ENCODE results near the gene PKDCC. TPM values are rescaled to one million over a fixed set of nuclear protein-coding genes. Genes with fewer than 3 reads are reported as not detected.

Gene PKDCC
- total and polyA plus RNA-seq, 2 of the 13 experiments (the other 11 are each of a cell fraction or from before 2014, with no cell fraction given): 52.6 to 58.8 TPM

GRCh38 chr2:42053791-42054701, 6.2 kb downstream of the PKDCC start (continued):
- TF ChIP-seq NCOA5 (CRISPR knock-in tag; IDR thresholded peaks at IDR 0.05) (no peak), ZNF83 (CRISPR knock-in tag; IDR thresholded peaks at IDR 0.05; ENCODE audit: borderline replicate concordance) (0 out of 2 replicates have a peak, but pooled peaks have one; percentile 41), ZNF136 (CRISPR knock-in tag; IDR thresholded peaks at IDR 0.05; ENCODE audit: low read depth) (no peak), DDIT3 (CRISPR knock-in tag; IDR thresholded peaks at IDR 0.05) (no peak)

DNA sequence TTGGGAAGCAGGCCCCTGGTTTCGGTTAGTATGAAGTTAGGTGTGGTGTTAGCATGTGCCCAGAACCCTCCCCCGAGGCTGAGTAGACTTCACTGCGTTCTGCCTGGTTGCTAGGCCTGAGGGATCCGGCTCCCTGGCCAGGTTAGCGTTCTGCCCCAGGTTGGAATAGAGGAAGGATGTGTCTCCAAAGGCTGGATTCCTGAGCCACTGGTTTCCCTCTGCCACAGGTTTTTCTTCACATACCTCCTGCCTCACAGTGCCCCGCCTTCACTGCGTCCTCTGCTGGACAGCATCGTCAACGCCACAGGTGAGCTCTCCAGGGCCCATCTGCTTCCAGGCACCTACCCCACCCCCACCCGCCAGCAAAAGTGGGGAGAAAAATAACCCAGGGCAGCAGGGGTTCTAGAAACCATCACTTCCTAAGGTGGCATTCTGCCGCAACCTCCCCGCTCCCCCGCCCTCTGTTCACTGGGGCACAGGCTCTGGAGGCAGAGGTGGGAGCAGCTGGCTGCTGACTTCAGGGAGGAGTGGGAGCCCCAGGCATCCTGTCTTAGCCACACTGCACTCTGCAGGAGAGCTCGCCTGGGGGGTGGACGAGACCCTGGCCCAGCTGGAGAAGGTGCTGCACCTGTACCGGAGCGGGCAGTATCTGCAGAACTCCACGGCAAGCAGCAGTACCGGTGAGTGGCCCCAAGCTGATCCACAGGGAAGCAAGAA, 7.1 kb downstream of the PKDCC start:
- peak overlapping the region; percentile 68 for H3K4me2 ChIP-seq (ENCODE audit: low read depth, low read length)
- DNase-seq (ENCODE audit: low spot score): peak; percentile 68
- H3K79me2 ChIP-seq (ENCODE audit: insufficient read depth, low read length): peaks cover 20% of the 10 kb centered on the region
- H3K27ac ChIP-seq (ENCODE audit: extremely low read length, insufficient read depth, low read length): peak overlapping the region; percentile 72
- ChIA-PET CTCF (ENCODE audit: low intra/inter-chr PET ratio, low total read pairs) (interaction anchor here (1.1 to 1.4 kb wide), 2 partner anchors 19 to 32 kb away, joined by 3 to 7 read pairs; no protein-coding TSS in a partner anchor), POLR2A (interaction anchor here (0.9 to 11.8 kb wide), 15 partner anchors 7 to 207 kb away, joined by 3 to 203 read pairs (median 7); partner anchors contain the start of gene PKDCC)
- intact Hi-C loops (cut with micrococcal nuclease; ENCODE audit: unreplicated experiment): no loop called here
- H4K20me1 ChIP-seq (ENCODE audit: insufficient read depth, low read length): 0 out of 2 replicates have a peak, but pooled peaks cover under 1% of the 10 kb centered on the region
- in situ Hi-C loops (cut with HindIII; ENCODE audit: extremely low pct_ligation_motif_present, low pct_unique_long_range_greater_than_20kb): no loop called here
- H3K9ac ChIP-seq (ENCODE audit: insufficient read depth, low read depth, low read length): no peak overlapping the region
- no peaks in the 10 kb centered on the region for H3K9me3 ChIP-seq (ENCODE audit: low read length)
- peaks cover 24 to 26% of the 10 kb centered on the region in 2 experiments for H3K36me3 ChIP-seq (replicated peaks in 1 of 2; ENCODE audit: control insufficient read depth in 1 of 2, insufficient read depth in 2 of 2, low read length in 2 of 2)
- no peaks in the 10 kb centered on the region for H3K27me3 ChIP-seq (ENCODE audit: control insufficient read depth in 1 of 2, insufficient read depth in 2 of 2, low read length in 2 of 2)
- no peak for FAIRE-seq
- 84% methylated on average over 19 of the region's 19 CpGs for WGBS (ENCODE audit: low lambda C conversion rate)
- H2AFZ ChIP-seq (ENCODE audit: low read length): no peak overlapping the region
- H3K4me3 ChIP-seq (replicated peaks in 1 of 3; ENCODE audit: insufficient read depth in 1 of 3, low read depth in 2 of 3, low read length in 3 of 3): no peak overlapping the region
- peaks cover 83% of the 10 kb centered on the region for H3K4me1 ChIP-seq (ENCODE audit: insufficient read depth, low read length)
- ATAC-seq: peak; percentile 20
- BruUV-seq (replicated peaks): no TSS peak
- TF ChIP-seq E2F1 (CRISPR knock-in tag; IDR thresholded peaks at IDR 0.05) (no peak), UBTF (CRISPR knock-in tag; IDR thresholded peaks at IDR 0.05) (peak; percentile 35), PCBP1 (IDR thresholded peaks at IDR 0.05; ENCODE audit: borderline replicate concordance, low read depth, low read length) (0 out of 2 replicates have a peak, but pooled peaks have one; percentile 38), ZFP62 (CRISPR knock-in tag; IDR thresholded peaks at IDR 0.05) (0 out of 2 replicates have a peak, but pooled peaks have one; percentile 31), NAIF1 (CRISPR knock-in tag; IDR thresholded peaks at IDR 0.05; ENCODE audit: borderline replicate concordance) (no peak), ZNF574 (CRISPR knock-in tag; IDR thresholded peaks at IDR 0.05) (peak; percentile 39), MAX (IDR thresholded peaks at IDR 0.05) (peak; percentile 48; the same call in 1 of the 2 replicates), YEATS4 (CRISPR knock-in tag; IDR thresholded peaks at IDR 0.05; ENCODE audit: borderline replicate concordance) (peak; percentile 44; the same call in 1 of the 2 replicates)

Measured in HepG2 (cell line).